ENCODE data around the gene MIOS. TPM values are rescaled to one million over a fixed set of nuclear protein-coding genes. Genes with fewer than 3 reads are reported as not detected.

The MIOS gene
- total and polyA plus RNA-seq, 2 of the 8 experiments (the other 6 are each of a cell fraction or from before 2014, with no cell fraction given) = 15.5 to 50.7 TPM

DNA sequence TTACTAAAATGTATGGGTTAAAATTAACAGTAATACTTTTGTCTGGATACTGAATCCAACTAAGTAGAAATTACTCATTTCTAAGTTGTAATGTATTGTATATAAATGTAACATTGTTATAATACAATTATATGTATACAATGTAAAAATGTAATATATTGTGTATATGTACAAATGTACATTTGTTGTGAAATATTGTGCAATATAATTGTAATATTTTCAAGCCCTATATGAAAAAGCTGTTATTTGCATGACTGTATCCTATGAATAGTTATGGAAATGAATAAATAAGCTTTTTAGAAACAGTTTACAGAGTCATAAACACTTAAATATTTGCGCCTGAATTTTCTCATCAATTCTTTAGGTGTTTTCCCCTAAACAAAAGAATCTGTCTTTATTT is 53.6 kb downstream of the MIOS start:
- ChIA-PET CTCF (ENCODE audit: partially characterized antibody) (interaction anchor here (1.0 kb wide), 1 partner anchor 288 kb away, joined by 3 read pairs; no protein-coding TSS in a partner anchor), POLR2A (ENCODE audit: partially characterized antibody) (no interaction called here)
- no peak overlapping the region for H3K27ac ChIP-seq (ENCODE audit: low read depth, low read length)
- H3K4ac ChIP-seq (replicated peaks; ENCODE audit: insufficient read length, low read depth, low read length) = no peak overlapping the region
- no peak overlapping the region for H3K23ac ChIP-seq (ENCODE audit: insufficient read length)
- H4K91ac ChIP-seq (replicated peaks; ENCODE audit: insufficient read length, low read length) = no peak overlapping the region
- no peak overlapping the region for H2BK120ac ChIP-seq (replicated peaks; ENCODE audit: low read depth, low read length)
- H3K18ac ChIP-seq (ENCODE audit: extremely low read depth, low read length) = no peak overlapping the region
- H4K20me1 ChIP-seq (replicated peaks in 1 of 2; ENCODE audit: control insufficient read depth in 1 of 2, insufficient read depth in 2 of 2, low read length in 2 of 2) = no peaks in the 10 kb centered on the region
- no peak overlapping the region for H3K4me2 ChIP-seq (ENCODE audit: insufficient read depth in 1 of 2, low read depth in 2 of 2, low read length in 2 of 2)
- no peak overlapping the region for H3K9ac ChIP-seq (replicated peaks in 1 of 4; ENCODE audit: extremely low read depth in 1 of 4, low read depth in 3 of 4, low read length in 3 of 4)
- H3K23me2 ChIP-seq (ENCODE audit: low read depth, low read length) = no peaks in the 10 kb centered on the region
- no peaks in the 10 kb centered on the region for H3K79me1 ChIP-seq (ENCODE audit: low read depth, low read length)
- TF ChIP-seq PHF8 (conservative IDR thresholded peaks at IDR 0.05; ENCODE audit: low read depth, low read length) (no peak), TBP (IDR thresholded peaks at IDR 0.05; ENCODE audit: low read depth, low read length) (no peak), SIN3A (conservative IDR thresholded peaks at IDR 0.05 in 1 of 2, IDR thresholded peaks at IDR 0.05 in 1 of 2; ENCODE audit: low read depth in 1 of 2, low read length in 2 of 2) (no peak), TAF1 (IDR thresholded peaks at IDR 0.05; ENCODE audit: low read depth, low read length) (no peak)
- TF ChIP-seq, protein P1, sequence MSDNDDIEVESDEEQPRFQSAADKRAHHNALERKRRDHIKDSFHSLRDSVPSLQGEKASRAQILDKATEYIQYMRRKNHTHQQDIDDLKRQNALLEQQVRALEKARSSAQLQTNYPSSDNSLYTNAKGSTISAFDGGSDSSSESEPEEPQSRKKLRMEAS (IDR thresholded peaks at IDR 0.05) = no peak
- TF ChIP-seq, protein P2, sequence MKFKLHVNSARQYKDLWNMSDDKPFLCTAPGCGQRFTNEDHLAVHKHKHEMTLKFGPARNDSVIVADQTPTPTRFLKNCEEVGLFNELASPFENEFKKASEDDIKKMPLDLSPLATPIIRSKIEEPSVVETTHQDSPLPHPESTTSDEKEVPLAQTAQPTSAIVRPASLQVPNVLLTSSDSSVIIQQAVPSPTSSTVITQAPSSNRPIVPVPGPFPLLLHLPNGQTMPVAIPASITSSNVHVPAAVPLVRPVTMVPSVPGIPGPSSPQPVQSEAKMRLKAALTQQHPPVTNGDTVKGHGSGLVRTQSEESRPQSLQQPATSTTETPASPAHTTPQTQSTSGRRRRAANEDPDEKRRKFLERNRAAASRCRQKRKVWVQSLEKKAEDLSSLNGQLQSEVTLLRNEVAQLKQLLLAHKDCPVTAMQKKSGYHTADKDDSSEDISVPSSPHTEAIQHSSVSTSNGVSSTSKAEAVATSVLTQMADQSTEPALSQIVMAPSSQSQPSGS (IDR thresholded peaks at IDR 0.05; ENCODE audit: low read length) = no peak
- no peak for FAIRE-seq
- H2BK12ac ChIP-seq (ENCODE audit: low read depth, low read length) = no peak overlapping the region
- DNase-seq (ENCODE audit: low read depth in 1 of 2, low spot score in 2 of 2) = no peak
- no peak overlapping the region for H3K56ac ChIP-seq (replicated peaks; ENCODE audit: insufficient read length, low read depth, low read length)
- H4K8ac ChIP-seq (ENCODE audit: extremely low read depth, insufficient read depth, low read length) = no peak overlapping the region
- 88% methylated on average over 1 of the region's 1 CpG; no CpG with 5 or more reads in 1 of the 2 experiments for WGBS, 2 experiments (ENCODE audit: extremely low coverage in 1 of 2, insufficient coverage in 1 of 2, insufficient read length in 1 of 2, insufficient replicate concordance in 2 of 2, low coverage in 1 of 2, low lambda C conversion rate in 2 of 2, missing lambda C conversion rate in 1 of 2)
- no peak overlapping the region for H2BK15ac ChIP-seq (ENCODE audit: low read length)
- no peak overlapping the region for H2AK5ac ChIP-seq (ENCODE audit: low read depth, low read length)
- no peak overlapping the region for H3K14ac ChIP-seq (ENCODE audit: insufficient read length)
- no peak overlapping the region for H2BK5ac ChIP-seq (ENCODE audit: low read depth, low read length)
- no peaks in the 10 kb centered on the region for H3K79me2 ChIP-seq (ENCODE audit: control insufficient read depth in 1 of 2, insufficient read depth in 2 of 2, low read length in 2 of 2)
- no peak overlapping the region for H3K4me3 ChIP-seq (ENCODE audit: extremely low read depth in 1 of 4, insufficient read depth in 2 of 4, low read depth in 3 of 4, low read length in 4 of 4)
- no peaks in the 10 kb centered on the region for H3K36me3 ChIP-seq (ENCODE audit: control insufficient read depth in 2 of 4, insufficient read depth in 4 of 4, low read length in 3 of 4)
- no peak overlapping the region for H2BK20ac ChIP-seq (ENCODE audit: low read length)
- no peak overlapping the region for H4K5ac ChIP-seq (ENCODE audit: insufficient read length, low read depth, low read length)
- H3K9me3 ChIP-seq (ENCODE audit: insufficient read depth in 2 of 2, low read depth in 1 of 2, low read length in 1 of 2) = no peaks in the 10 kb centered on the region
- H3K27me3 ChIP-seq (replicated peaks in 1 of 4; ENCODE audit: control insufficient read depth in 3 of 4, extremely low read depth in 1 of 4, insufficient read depth in 3 of 4, low read length in 3 of 4) = no peaks in the 10 kb centered on the region
- H2AFZ ChIP-seq (ENCODE audit: low read length) = no peak overlapping the region
- no peaks in the 10 kb centered on the region for H3K4me1 ChIP-seq (replicated peaks in 1 of 4; ENCODE audit: control insufficient read depth in 3 of 4, insufficient read depth in 4 of 4, low read length in 3 of 4)

Measured in H1 (cell line).